ENCODE results near the gene ZCCHC14. TPM values are rescaled to one million over a fixed set of nuclear protein-coding genes. Genes with fewer than 3 reads are reported as not detected.
A peak's percentile ranks its signal among the peaks of the same experiment; 100 is the strongest.

ZCCHC14 gene
- total and polyA plus RNA-seq, 2 of the 13 experiments (the other 11 are each of a cell fraction or from before 2014, with no cell fraction given), result 12.4 to 12.5 TPM

- peak; percentile 100 for DNase-seq (ENCODE audit: low spot score)
- WGBS (ENCODE audit: low lambda C conversion rate), result under 1% methylated on average over 17 of the region's 17 CpGs
- Histone ChIP-seq H2AFZ (ENCODE audit: low read length) (no peak overlapping the region), H3K27ac (ENCODE audit: extremely low read length, insufficient read depth, low read length) (peak overlapping the region; percentile 100), H3K27me3 (ENCODE audit: control insufficient read depth in 1 of 2, insufficient read depth in 2 of 2, low read length in 2 of 2) (no peaks in the 10 kb centered on the region; a peak in 1 of 5 replicates), H3K4me3 (replicated peaks in 1 of 3; ENCODE audit: insufficient read depth in 1 of 3, low read depth in 2 of 3, low read length in 3 of 3) (peak overlapping the region; percentile 84 to 100 (median 96)), H4K20me1 (ENCODE audit: insufficient read depth, low read length) (peaks cover 49% of the 10 kb centered on the region), H3K4me2 (ENCODE audit: low read depth, low read length) (peak overlapping the region; percentile 98), H3K36me3 (replicated peaks in 1 of 2; ENCODE audit: control insufficient read depth in 1 of 2, insufficient read depth in 2 of 2, low read length in 2 of 2) (peaks cover 5 to 19% of the 10 kb centered on the region in 2 experiments), H3K9me3 (ENCODE audit: low read length) (no peaks in the 10 kb centered on the region), H3K9ac (ENCODE audit: insufficient read depth, low read depth, low read length) (peak overlapping the region; percentile 100), H3K79me2 (ENCODE audit: insufficient read depth, low read length) (peaks cover 63% of the 10 kb centered on the region), H3K4me1 (ENCODE audit: insufficient read depth, low read length) (peaks cover 57% of the 10 kb centered on the region)
- peak; percentile 92 for FAIRE-seq
- peak; percentile 67 for ATAC-seq
- CTCF ChIA-PET (ENCODE audit: low intra/inter-chr PET ratio, low total read pairs), result no interaction called here
- BruUV-seq (replicated peaks), result no TSS peak
- POLR2A ChIA-PET, result interaction anchor here (0.7 to 14.0 kb wide), 20 partner anchors 8 to 147 kb away, joined by 3 to 265 read pairs (median 4); partner anchors contain the start of genes C16orf95 and MAP1LC3B
- in situ Hi-C loops (cut with HindIII; ENCODE audit: extremely low pct_ligation_motif_present, low pct_unique_long_range_greater_than_20kb), result loop anchor here (25.0 kb wide), 1 partner anchor 480 kb away; the partner anchor contains the start of gene SLC7A5
- intact Hi-C loops (cut with micrococcal nuclease; ENCODE audit: unreplicated experiment), result loop anchor here (1.0 to 10.0 kb wide), 4 partner anchors 27 to 473 kb away; no protein-coding TSS in a partner anchor
- no peak; the same call in 1 of the 2 replicates for TF ChIP-seq WIZ (CRISPR knock-in tag; IDR thresholded peaks at IDR 0.05)
- TF ChIP-seq ATF3 (CRISPR knock-in tag; IDR thresholded peaks at IDR 0.05), result peak; percentile 65; the same call in 1 of the 2 replicates
- TF ChIP-seq SETDB1 (CRISPR knock-in tag; IDR thresholded peaks at IDR 0.05; ENCODE audit: borderline replicate concordance), result no peak
- 0 out of 2 replicates have a peak, but pooled peaks have one; percentile 5 for TF ChIP-seq STAT5B (CRISPR knock-in tag; IDR thresholded peaks at IDR 0.05)
- TF ChIP-seq HNRNPK (IDR thresholded peaks at IDR 0.05; ENCODE audit: low read depth, low read length, poor library complexity, severe bottlenecking), result peak; percentile 14
- no peak for TF ChIP-seq NPAS2 (CRISPR knock-in tag; IDR thresholded peaks at IDR 0.05; ENCODE audit: borderline replicate concordance)
- no peak for TF ChIP-seq POLR2AphosphoS2 (IDR thresholded peaks at IDR 0.05; ENCODE audit: low read depth, low read length)
- peak; percentile 81 for TF ChIP-seq CSRNP1 (CRISPR knock-in tag; IDR thresholded peaks at IDR 0.05)
- peak; percentile 88 for TF ChIP-seq HMG20B (CRISPR knock-in tag; conservative IDR thresholded peaks at IDR 0.05)
- TF ChIP-seq MYNN (CRISPR knock-in tag; IDR thresholded peaks at IDR 0.05; ENCODE audit: low read depth), result no peak
- 0 out of 2 replicates have a peak, but pooled peaks have one; percentile 10 for TF ChIP-seq STAG1 (CRISPR knock-in tag; IDR thresholded peaks at IDR 0.05)
- peak; percentile 85; the same call in 1 of the 2 replicates for TF ChIP-seq RELA (CRISPR knock-in tag; IDR thresholded peaks at IDR 0.05)
- peak; percentile 51; the same call in 1 of the 2 replicates for TF ChIP-seq ZNF124 (CRISPR knock-in tag; IDR thresholded peaks at IDR 0.05)
- peak; percentile 64; the same call in 1 of the 2 replicates for TF ChIP-seq ZNF138 (CRISPR knock-in tag; IDR thresholded peaks at IDR 0.05; ENCODE audit: low read depth)
- no peak for TF ChIP-seq PHF5A (CRISPR knock-in tag; IDR thresholded peaks at IDR 0.05; ENCODE audit: low read depth, unreplicated experiment)
- TF ChIP-seq ZNF614 (CRISPR knock-in tag; IDR thresholded peaks at IDR 0.05; ENCODE audit: borderline replicate concordance), result peak; percentile 94
- TF ChIP-seq ATF1 (CRISPR knock-in tag; IDR thresholded peaks at IDR 0.05), result peak; percentile 88; the same call in 1 of the 2 replicates
- no peak for TF ChIP-seq ZNF496 (CRISPR knock-in tag; IDR thresholded peaks at IDR 0.05; ENCODE audit: insufficient replicate concordance)
- TF ChIP-seq ZMAT5 (CRISPR knock-in tag; IDR thresholded peaks at IDR 0.05; ENCODE audit: borderline replicate concordance, low read depth), result no peak
- TF ChIP-seq ZBTB25 (CRISPR knock-in tag; IDR thresholded peaks at IDR 0.05), result peak; percentile 95
Observed at GRCh38 chr16:87382023-87382785, 110.6 kb downstream of the ZCCHC14 start.

Measured in HepG2 (cell line).